Measurements from ENCODE around the gene LRRC45.

Gene LRRC45

GRCh38 chr17:82020572-82021106, 2.5 kb upstream of the LRRC45 start:
- no peak for DNase-seq

GRCh38 chr17:82021107-82021899, 1.8 kb upstream of the LRRC45 start:
- peak; percentile 58 to 66 for DNase-seq

- DNase-seq, result no peak
Measured at GRCh38 chr17:82021900-82022309, 1.2 kb upstream of the LRRC45 start.

GRCh38 chr17:82022310-82022980, 660 bp upstream of the LRRC45 start, which contains the start of gene CENPX:
Gene CENPX (minus strand): TSS chr17:82022878. CDS start chr17:82022861, 17 bp downstream.
- peak in 1 of 2 donors; percentile 32 for DNase-seq

GRCh38 chr17:82023447-82024241, 539 bp downstream of the LRRC45 start:
- no peak for DNase-seq

- no peak for DNase-seq
Measured at GRCh38 chr17:82024859-82025258, 1.8 kb downstream of the LRRC45 start.

- no peak for DNase-seq
Measured at GRCh38 chr17:82025401-82026107, 2.4 kb downstream of the LRRC45 start.

GRCh38 chr17:82028246-82028645, 5.1 kb downstream of the LRRC45 start:
- no peak for DNase-seq

GRCh38 chr17:82028966-82029365, 5.9 kb downstream of the LRRC45 start:
- DNase-seq, result no peak

- DNase-seq, result no peak
Measured at GRCh38 chr17:82029391-82029790, 6.3 kb downstream of the LRRC45 start.

- no peak for DNase-seq
Measured at GRCh38 chr17:82029990-82030469, 6.9 kb downstream of the LRRC45 start.

GRCh38 chr17:82030470-82031302, 7.6 kb downstream of the LRRC45 start:
- DNase-seq, result peak; percentile 76 to 78

GRCh38 chr17:82031303-82031884, 8.3 kb downstream of the LRRC45 start, which contains the start of gene RAC3:
Gene RAC3 (plus strand): TSS chr17:82031678. CDS start chr17:82031762, 84 bp downstream.
- no peak for DNase-seq

GRCh38 chr17:82031885-82032627, 9.0 kb downstream of the LRRC45 start:
- peak; percentile 34 to 42 for DNase-seq

GRCh38 chr17:82033359-82034085, 10.4 kb downstream of the LRRC45 start:
- no peak for DNase-seq

GRCh38 chr17:82034371-82035011, 11.4 kb downstream of the LRRC45 start:
- no peak for DNase-seq

- no peak for DNase-seq
Measured at GRCh38 chr17:82035488-82035887, 12.4 kb downstream of the LRRC45 start.

- DNase-seq, result no peak
Measured at GRCh38 chr17:82035956-82036633, 13.0 kb downstream of the LRRC45 start.
